SHP77 (cell line): Measurements from ENCODE around the gene PFDN5.
A peak's percentile ranks its signal among the peaks of the same experiment; 100 is the strongest.

Experiments used
- DNase-seq, 2 experiments: peaks; one replicate each; lab custom pipeline; 2025; lab: John Stamatoyannopoulos, UW

PFDN5 gene

GRCh38 chr12:53295070-53295890 is at the start of gene PFDN5:
Gene PFDN5, plus strand, starts transcription at chr12:53295542. Its CDS starts 26 bp downstream, at chr12:53295568.
- peak; percentile 77 to 79 for DNase-seq

DNA sequence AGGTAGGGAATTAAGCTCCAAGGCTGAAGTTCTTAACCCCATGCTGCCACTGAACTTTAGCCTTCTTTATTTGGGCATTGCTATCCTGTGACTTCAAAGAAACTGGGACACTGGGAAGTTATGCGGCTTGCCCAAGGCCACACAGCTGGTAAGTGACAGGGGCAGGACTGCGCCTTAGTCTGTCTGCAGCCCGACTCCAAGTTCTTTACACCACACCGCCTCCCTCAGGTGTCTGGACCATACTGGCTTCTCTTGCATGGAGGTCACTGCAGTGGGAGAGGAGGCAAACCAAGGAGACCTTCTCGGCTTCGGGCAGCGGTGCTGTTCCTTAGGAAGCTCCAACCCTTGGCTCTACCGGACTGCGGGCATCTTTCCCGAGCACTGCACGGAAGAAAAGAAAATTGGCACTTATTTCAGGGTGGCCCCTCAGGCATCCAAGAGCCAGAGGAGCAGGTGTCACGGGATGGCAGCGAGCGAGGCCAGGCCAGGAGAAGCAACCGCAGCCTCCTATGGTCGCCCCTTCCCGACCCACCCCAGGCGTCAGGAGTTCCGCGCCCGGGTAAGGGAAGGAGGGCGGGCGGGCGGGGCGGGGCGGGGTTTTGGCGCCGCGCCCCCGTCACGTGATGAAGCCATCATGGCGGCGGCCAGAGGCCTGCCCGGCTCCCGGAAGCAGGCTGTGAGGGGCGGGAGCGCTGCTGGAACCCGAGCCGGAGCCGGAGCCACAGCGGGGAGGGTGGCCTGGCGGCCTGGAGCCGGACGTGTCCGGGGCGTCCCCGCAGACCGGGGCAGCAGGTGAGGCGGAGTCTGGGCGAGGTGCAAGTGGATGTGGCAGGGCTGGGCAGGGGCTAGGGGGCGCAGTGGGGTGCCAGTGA is 43.6 kb upstream of the PFDN5 start:
- peak; percentile 70 to 76 for DNase-seq

DNA sequence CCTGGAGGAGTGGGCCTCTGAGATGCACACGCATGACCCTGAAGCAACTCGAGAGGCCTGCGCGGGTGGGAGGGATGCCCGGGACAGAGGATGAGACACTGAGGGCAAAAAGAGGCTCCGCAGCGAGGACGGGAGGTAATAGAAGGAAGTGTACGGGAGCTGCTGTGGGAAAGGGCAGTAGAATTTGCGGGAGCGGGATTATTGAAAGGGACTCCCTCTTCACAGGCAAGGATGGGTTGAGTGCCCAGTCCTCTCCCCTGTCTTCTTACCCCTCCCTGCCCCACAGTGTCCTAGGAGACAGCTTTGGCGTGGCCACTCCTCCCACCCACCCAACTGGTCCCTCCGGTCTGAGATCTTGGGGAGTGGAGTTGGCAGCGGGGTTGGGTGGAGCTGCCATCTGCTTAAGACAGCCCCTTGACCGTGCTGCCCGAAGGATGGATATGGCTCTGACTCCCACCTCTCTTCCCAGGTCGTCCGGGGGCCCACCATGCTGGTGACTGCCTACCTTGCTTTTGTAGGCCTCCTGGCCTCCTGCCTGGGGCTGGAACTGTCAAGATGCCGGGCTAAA is 42.9 kb upstream of the PFDN5 start:
- DNase-seq = no peak

- DNase-seq = no peak
These were observed 42.0 kb upstream of the PFDN5 start for GRCh38 chr12:53253298-53253697.

- DNase-seq = no peak
These were observed 40.4 kb upstream of the PFDN5 start for GRCh38 chr12:53254816-53255545.

GRCh38 chr12:53255996-53256395 is 39.3 kb upstream of the PFDN5 start:
- no peak for DNase-seq

GRCh38 chr12:53258541-53259539 is 36.5 kb upstream of the PFDN5 start:
- DNase-seq = no peak

DNA sequence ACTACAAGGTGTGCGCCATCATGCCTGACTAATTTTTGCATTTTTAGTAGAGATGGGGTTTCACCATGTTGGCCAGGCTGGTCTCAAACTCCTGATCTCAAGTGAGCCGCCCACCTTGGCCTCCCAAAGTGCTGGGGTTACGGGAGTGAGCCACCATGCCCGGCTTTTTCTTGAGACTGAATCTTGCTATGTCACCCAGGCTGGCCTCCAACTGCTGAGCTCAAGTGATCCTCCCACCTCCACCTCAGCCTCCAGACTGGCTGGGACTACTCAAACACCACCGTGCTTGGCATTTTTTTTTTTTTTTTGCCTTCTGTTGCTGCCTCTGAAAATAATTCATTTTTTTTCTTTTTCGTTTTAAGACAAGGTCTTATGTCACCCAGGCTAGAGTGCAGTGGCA is 35.5 kb upstream of the PFDN5 start:
- DNase-seq = no peak

DNA sequence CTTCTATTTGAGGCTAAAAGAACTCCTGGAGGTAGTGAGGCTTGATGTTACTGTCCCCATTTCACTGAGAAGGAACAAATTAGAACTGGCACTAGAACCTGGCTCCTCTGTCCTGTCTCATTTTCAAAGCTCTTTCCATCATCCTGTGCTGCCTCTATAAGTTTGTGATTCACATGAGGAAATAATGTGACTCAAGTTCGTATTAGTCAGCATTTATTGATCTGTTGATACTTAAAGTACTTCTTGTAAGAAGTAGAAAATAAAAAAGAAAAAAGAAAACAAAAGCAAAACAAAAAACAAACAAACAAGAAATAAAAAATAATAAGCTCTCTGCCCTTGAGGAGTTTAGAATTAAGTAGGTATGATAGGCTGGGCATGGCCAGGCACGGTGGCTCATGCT is 29.6 kb upstream of the PFDN5 start:
- no peak for DNase-seq

- DNase-seq = no peak
These were observed 27.9 kb upstream of the PFDN5 start for GRCh38 chr12:53267306-53267998.

DNA sequence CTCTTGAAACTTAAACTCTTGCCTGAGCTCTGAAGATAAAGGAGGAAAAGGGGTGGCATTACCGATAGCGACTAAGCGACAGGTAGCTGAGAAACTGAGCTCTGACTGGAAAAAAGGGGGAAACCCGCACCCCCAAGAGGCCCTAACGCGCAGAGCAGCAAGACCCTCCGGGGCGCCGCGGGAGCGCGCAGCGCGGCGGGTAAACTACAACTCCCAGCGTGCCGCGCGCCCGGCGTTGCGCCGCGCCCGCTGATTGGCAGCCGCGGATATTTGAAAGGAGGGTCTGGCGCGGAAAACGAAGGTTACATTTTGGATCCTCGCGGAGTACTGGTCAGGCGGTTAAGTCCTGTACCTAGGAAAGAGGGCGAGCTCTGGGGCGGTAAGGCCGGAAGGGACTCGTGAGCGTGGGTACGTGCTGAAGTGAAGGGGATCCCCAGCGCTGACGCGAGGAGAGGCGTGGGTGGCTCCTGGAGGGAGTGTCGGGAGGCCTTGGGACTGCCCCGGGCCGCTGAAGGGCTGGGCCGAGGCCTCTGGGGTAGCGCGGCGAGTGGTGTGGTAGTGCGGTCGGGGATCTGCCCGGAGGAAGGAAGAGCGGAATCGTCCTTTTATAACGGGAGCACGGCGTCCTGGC is 27.2 kb upstream of the PFDN5 start, which contains the start of gene ESPL1:
Gene ESPL1 (plus strand): TSS at position 301 of the 631 bp plus-strand sequence. CDS start 468 bp downstream, outside the sequence.
- peak; percentile 48 to 72 for DNase-seq

GRCh38 chr12:53268630-53269562 is 26.4 kb upstream of the PFDN5 start:
- no peak for DNase-seq

DNA sequence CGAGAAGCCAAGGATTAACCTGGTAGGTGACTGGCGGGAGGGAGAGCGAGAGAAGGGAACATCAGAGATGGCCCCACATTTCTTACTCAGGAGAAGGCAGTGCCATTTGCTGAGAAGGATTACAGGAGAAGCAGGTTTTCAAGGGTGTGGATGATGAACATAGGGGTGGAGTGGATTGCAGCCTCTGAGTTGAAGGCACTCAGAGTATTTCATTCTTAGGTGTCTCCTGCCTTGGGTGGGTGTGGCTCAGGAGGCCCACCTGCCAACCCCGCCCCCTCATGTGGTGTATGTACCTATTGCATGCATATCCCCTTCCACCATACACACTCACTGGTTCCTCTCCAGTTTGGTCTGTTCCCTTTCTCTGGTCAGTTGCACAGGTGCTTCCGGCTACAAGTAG is 20.9 kb upstream of the PFDN5 start:
- DNase-seq = no peak

DNA sequence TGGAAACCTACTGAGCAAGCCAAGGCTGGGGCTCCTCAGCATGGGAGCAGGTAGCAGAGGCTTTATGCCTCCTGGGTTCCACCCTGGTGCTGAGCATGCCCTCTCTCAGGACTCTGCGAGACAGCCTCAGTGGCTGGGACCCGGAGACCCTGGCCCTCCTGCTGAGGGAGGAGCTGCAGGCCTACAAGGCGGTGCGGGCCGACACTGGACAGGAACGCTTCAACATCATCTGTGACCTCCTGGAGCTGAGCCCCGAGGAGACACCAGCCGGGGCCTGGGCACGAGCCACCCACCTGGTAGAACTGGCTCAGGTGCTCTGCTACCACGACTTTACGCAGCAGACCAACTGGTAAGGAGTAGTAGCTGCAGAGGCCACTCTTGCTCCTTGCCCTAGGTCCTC is 18.8 kb upstream of the PFDN5 start:
- no peak for DNase-seq

DNA sequence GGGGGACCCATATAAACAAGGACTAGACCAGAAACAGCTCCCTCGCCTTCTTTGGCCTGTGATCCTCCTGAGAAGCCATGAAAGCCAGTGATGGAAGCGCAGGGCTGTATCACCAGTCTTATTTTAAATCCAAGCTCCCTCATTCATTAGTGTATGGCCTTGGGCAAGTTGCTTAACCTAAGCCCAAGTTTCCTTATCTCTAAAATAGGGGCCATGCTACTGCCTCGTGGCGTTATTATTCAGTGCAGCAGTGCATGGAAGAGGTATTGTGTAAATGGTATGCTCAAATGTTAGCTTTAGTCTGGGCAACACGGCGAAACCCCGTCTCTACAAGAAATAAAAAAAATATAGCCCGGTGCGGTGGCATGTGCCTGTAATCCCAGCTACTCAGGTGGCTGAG is 17.4 kb upstream of the PFDN5 start:
- no peak for DNase-seq

DNA sequence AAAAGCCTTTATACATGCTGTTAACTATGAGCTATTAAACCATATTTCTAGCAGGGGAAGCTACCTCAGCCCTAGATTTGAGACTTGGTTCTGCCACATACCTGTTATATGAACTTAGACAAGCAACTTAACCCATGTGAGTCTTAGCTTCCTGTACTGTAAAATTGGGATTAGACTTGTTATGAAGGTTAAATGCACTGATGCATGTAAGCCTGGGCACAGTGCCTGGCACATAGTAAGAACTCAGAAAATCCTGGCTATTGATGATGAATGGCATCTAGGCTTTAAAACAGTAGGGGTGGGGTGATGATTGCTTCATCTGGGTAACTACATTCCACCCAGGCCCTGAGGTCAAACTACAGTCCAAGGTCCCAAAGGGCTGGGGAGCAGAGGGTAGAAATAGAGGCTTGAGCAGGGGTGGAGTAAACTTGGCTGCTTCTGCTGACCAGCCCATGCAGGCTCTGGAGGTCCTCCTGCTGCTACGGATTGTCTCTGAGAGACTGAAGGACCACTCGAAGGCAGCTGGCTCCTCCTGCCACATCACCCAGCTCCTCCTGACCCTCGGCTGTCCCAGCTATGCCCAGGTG is 16.0 kb upstream of the PFDN5 start:
- DNase-seq = no peak

DNA sequence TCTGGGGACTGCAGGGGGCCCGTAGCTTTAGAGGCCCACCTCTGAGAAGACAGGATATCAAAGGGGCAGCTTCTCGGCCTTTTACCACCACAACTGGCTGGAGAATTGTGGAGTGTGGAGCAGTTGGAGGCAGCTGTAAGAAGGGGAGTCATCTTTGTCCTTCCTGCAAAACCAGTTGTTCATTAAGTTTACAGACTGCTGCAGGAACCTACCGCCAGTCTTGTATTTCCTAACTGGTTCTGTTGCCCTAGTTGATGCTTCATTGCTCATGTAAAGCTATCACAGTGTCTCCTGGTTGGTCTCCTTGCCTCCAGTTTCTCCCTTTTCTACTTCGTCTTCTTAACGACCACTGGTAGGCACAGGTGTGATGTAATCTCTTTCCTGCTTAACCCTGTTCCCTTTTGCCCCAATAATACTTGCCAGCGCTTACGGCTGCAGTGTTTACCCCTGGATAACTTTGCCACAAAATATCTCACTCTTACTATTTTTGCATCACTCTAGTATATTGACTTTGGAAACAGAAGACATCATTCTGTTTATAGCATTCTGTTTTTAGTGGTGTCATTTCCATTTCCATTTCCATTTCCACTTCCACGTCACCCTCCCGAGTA is 15.3 kb upstream of the PFDN5 start:
- DNase-seq = no peak

GRCh38 chr12:53286448-53286847 is 8.9 kb upstream of the PFDN5 start:
- DNase-seq = no peak
